Measurements from ENCODE around the gene UNC119B.

DNA sequence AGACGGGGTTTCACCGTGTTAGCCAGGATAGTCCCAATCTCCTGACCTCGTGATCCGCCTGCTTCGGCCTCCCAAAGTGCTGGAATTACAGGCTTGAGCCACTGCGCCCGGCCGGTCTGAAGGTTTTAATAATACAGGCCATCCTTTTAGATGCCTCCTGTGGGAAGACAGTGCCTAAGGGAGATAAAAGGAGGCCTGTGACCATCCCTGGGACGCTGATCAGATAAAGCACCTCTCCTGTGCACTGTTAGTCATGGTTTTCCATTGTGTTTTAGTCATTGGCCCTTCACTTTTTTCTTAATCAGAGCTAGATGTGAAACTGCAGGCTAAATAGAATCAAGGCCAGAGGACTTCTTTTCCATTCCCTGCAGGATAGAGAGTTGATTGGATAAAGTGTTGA is 7.8 kb downstream of the UNC119B start:
- TF ChIP-seq, protein P1, sequence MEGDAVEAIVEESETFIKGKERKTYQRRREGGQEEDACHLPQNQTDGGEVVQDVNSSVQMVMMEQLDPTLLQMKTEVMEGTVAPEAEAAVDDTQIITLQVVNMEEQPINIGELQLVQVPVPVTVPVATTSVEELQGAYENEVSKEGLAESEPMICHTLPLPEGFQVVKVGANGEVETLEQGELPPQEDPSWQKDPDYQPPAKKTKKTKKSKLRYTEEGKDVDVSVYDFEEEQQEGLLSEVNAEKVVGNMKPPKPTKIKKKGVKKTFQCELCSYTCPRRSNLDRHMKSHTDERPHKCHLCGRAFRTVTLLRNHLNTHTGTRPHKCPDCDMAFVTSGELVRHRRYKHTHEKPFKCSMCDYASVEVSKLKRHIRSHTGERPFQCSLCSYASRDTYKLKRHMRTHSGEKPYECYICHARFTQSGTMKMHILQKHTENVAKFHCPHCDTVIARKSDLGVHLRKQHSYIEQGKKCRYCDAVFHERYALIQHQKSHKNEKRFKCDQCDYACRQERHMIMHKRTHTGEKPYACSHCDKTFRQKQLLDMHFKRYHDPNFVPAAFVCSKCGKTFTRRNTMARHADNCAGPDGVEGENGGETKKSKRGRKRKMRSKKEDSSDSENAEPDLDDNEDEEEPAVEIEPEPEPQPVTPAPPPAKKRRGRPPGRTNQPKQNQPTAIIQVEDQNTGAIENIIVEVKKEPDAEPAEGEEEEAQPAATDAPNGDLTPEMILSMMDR (IDR thresholded peaks at IDR 0.05; ENCODE audit: insufficient read depth, low read depth, low read length) = no peak
- TF ChIP-seq EZH2 (IDR thresholded peaks at IDR 0.05; ENCODE audit: insufficient read depth, low read length) = no peak
